Measurements from ENCODE around the gene THRSP. TPM values are rescaled to one million over a fixed set of nuclear protein-coding genes. Genes with fewer than 3 reads are reported as not detected.

THRSP gene
- total and polyA plus RNA-seq, 2 experiments from 2014 or later = not detected

- Histone ChIP-seq H3K9me2 (ENCODE audit: insufficient read depth) (no peaks in the 10 kb centered on the region), H3K27ac (ENCODE audit: low read depth) (no peak overlapping the region), H4K20me1 (replicated peaks; ENCODE audit: insufficient read depth) (no peaks in the 10 kb centered on the region), H3K27me3 (ENCODE audit: insufficient read depth) (no peaks in the 10 kb centered on the region), H3K79me2 (replicated peaks; ENCODE audit: insufficient read depth) (no peaks in the 10 kb centered on the region; the same call in 1 of the 2 replicates), H3F3A (replicated peaks; ENCODE audit: low read depth) (peaks cover 9% of the 10 kb centered on the region), H3K36me3 (ENCODE audit: insufficient read depth) (no peaks in the 10 kb centered on the region), H3K4me1 (ENCODE audit: insufficient read depth) (peaks cover 7% of the 10 kb centered on the region; the same call in 1 of the 2 replicates), H3K4me3 (no peak overlapping the region), H3K4me2 (no peak overlapping the region), H2AFZ (no peak overlapping the region)
- no peak for DNase-seq (ENCODE audit: low spot score)
- no peaks in the 10 kb centered on the region for H3K36me3 Mint-ChIP-seq (ENCODE audit: low read depth)
- H3K27me3 Mint-ChIP-seq (ENCODE audit: insufficient read depth, low read depth, poor library complexity) = no peaks in the 10 kb centered on the region
- no peak for ATAC-seq
- H3K9me3 Mint-ChIP-seq = peaks cover 5% of the 10 kb centered on the region
- H3K27ac Mint-ChIP-seq = no peak overlapping the region
- no peak overlapping the region for H3K4me3 Mint-ChIP-seq
- peaks cover 15% of the 10 kb centered on the region for H3K4me1 Mint-ChIP-seq
- TF ChIP-seq JUNB (IDR thresholded peaks at IDR 0.05; ENCODE audit: unreplicated experiment) (no peak), REST (IDR thresholded peaks at IDR 0.05; ENCODE audit: unreplicated experiment) (no peak), ZNF462 (CRISPR knock-in tag; IDR thresholded peaks at IDR 0.05) (no peak), ZNF114 (CRISPR knock-in tag; IDR thresholded peaks at IDR 0.05) (no peak)
These were observed 38.3 kb upstream of the THRSP start for GRCh38 chr11:78025378-78025777.
